GM19193 (cell line): ENCODE results near the gene DDX25.

Source experiments
- POLR2A ChIP-seq: IDR thresholded peaks from 4 replicates; pipeline ENCODE4 v1.6.1; 2011; ENCODE audit not compliant: insufficient read depth, insufficient read length; ENCODE audit errors: extremely low read depth

The DDX25 gene

DNA sequence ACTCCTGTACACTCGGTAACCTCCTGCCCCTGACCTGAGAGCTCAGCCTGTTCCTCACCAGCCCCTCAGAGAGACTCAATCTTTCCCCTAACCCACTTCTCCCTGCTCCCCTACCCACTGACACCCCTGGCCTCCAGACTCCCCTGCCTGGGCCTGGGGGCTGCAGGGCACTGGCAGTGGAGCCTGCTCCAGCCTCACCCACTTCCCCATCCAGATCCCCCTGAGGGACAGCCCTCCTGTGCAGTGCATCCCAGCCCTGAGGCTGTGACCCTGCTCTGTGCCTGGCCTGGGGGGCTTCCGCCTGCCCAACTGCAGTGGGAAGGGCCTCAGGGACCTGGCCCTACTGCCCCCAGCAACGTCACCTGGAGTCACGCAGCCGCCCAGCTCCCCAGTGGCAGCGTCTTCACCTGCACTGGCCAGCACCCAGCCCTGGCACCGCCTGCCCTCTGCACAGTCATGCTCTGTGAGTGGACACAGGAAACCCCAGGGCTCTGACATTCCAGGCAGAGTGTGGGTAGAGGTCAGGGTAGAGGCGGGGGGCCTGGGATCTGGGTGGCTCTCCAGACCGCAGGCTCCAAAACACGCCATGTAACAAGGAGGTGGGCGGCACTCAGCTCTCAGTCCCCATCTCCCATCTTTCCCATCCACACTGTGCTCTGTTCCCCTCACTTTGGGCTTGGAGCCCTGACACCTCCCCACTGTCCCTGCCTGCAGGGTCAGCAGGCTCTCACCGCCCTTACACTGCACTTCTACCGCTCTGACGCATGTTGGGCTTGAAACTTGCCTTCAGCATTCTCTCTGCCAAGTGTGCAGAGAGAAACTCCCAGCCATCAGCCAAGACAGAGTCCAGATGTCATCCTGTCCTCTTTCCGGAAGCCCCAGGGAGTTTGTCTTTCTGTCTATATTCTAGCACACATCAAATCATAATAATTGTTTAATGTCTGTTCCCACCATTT is 46.7 kb downstream of the DDX25 start:
- TF ChIP-seq POLR2A, result no peak

DNA sequence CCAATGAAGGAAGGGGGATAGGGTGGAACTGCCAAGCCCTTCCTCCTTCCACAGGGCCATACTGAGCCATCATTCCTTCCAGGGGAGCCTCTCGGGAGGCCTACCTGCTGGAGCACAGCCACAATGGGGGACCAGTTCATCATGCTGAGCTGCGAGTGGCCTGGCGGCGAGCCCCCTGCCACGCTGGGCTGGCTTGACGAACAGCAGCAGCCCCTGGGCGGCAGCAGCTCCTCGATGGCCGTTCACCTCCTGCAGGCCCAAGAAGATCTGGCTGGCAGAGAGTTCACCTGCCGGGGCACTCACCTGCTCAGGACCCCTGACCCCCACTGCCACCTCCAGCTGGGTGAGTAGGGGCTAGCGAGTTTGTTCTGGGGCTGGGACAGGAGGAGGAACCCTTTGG is 47.4 kb downstream of the DDX25 start:
- no peak for TF ChIP-seq POLR2A

DNA sequence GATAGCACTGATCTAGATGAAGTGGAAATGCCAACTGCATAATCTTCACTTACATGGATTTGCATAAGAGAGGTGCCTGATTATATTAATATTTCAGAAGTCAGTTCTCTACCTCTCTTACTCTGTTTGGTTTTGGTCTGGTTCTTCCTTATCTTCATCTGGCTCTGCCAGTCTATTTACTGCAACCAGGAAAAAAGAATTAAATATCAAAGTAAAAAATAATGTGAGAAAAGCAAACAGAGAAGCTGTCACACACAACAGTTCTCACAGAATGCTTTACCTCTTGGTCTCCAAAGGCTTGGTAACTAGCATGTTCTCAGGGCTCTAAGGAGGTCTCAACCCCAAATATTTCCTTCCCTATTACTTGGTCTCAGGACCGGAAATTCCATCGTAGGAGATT is 48.3 kb downstream of the DDX25 start:
- no peak for TF ChIP-seq POLR2A

DNA sequence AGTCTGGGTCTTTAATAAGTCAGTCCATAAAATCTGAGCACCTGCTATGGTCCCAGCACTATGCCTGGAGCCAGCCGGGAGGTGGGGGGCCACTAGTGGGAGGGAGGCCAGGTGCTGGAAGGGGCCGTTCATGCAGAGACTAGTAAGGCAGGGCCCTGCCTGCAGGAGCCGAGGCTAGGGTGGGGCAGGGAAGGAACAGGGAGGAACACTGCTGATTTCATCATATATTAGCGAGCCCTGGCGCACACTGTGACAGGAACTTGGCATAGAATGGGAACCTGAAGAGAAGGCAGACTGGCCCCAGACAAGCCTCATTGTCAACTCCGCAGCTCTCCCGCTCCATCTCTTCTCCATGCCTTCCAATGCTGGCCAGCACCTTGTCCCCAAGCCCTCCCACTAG is 48.7 kb downstream of the DDX25 start:
- TF ChIP-seq POLR2A, result no peak

DNA sequence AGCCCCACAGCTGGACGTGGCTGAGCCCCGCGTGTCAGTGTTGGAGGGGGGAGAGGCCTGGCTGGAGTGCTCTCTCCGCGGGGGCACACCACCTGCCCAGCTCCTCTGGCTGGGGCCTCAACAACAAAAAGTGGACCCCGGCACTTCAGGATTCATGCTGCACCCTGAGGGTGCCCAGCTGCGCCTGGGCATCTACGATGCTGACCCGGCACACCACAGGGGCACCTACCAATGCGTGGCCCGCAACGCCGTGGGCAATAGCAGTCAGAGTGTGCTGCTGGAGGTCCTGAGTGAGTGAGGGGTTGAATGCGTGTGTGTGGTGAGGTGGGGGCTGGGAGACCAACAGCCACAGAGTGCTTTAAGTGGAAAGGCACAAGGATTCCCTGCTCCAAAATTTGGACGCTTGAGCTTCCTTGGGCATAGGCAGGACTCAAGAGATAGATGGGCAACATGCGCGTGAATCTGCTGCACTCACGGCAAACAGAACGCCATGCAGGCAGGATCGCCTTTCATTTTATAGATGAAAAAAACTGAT is 49.2 kb downstream of the DDX25 start:
- TF ChIP-seq POLR2A, result no peak

DNA sequence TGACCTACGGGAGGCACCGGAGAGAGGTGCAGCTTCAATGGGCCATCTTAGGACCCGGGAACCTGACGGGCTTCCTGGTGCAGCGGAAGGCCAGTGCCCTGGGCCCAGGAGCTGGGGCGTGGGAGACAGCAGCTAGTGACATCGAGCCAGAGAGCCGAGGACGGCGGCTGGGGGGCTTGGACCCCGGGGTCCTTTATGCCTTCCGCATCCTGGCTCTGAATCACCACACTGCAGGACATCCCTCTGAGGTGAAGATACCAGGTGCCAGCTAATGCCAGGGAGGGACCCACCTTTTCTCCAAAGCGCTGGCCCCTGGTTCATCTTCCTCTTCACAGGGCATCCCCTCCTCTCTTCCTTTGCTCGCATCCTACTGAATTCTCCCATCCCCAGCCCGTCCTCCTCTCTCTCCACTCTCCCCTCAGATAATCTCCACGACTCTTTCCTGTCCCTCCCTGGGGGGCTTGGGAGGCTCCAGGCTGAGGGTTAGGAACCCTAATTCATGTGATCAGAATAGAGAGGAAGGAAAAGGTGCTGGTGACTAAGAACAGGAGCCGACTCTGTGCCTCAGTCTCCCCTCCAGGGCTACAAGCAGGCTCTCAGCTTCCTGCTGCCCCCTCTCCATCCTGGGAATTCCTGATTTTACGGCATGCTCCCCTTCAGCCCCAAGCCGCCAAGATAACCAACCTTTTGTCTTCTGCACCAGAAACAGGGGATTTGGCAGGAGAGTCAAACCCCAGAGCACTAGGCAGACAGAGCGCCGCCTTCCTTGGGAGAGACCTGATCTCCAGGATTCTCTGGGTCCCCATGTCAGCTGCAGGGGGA is 50.0 kb downstream of the DDX25 start:
- no peak for TF ChIP-seq POLR2A

DNA sequence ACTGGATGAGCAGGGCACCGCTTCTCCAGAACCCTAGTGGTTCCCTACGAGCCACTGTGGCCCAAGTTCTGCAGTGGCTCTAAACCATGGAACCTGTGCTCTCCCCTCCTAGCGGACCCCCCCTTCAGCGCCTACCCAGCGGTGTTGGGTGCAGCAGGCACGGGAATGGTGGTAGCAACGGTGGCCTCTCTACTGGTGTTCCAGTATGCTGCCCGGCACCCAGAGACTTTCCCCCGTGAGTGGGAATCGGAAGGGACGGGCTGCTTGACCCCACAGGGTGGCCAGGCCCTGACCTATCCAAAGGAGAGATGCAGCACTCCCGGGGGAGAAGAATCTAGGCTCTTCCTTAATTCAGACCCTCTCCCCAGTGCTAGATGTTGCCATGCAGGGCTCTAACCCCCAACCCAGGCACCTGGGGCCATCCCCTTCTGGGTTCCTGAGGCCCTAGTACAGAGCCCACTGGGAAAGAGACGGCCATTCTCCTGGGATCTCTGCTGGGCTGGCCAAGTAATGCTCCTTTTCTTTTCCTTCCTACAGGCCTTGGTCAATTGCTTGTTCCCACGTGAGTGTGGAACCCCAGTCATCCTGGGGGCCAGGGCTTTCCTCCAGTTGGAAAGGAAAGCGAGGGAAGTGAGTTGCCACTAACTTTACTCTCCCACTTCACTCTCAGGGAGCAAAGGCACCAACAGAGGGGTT is 50.8 kb downstream of the DDX25 start:
- TF ChIP-seq POLR2A, result no peak

DNA sequence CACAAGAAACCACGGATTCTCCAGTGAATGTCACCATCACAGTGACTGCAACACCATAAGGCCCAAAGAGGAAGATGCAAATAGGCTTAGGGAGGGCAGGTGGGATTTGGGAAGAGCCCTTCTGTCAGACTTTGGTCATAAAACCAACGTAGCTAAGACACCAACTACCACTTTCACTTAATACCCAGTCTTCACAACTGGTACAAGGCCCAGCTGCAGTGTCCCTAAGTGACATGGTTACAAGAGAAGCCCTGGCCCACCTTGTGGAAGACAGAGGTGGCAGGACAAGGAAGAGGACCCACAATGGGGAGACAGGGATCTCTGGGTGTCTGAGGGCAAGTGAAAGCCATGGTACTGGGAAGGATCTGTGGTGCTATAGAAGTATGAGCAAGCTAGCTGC is 51.5 kb downstream of the DDX25 start:
- no peak for TF ChIP-seq POLR2A

DNA sequence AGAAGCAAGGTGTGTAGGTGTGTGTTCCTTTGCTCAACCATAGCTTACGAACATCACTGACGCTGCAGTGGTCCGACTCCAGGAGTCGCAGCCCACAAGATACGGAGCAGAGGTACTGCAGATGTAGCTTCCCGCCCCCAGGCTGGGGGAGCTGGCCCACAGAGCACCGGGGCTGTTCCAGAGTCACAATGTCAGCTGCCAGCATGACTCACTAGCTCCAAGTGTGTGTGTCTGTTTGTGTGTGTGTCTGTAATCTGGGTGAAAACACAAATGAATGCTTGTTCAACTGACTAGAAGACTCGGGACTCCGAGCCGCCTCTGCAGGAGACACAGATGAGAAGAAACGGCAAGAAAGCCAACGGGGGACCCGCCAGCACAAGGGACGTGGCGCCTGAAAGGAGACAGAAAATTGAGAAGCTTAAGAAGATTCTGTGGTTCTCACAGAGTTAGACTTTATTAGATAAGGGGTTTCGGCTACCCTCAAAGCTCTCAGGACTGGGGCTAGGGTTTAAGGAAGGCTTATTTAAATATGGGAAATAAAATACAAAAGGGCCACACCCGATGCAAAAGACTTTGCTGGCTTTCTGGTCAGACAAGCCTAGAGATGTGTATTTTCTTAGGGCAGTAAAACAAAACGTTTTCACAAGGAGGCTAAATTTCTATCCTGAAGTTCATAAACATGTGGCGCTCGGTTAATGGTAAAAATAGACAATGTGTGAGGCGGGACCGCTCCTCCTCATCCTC is 52.3 kb downstream of the DDX25 start:
- TF ChIP-seq POLR2A, result no peak

DNA sequence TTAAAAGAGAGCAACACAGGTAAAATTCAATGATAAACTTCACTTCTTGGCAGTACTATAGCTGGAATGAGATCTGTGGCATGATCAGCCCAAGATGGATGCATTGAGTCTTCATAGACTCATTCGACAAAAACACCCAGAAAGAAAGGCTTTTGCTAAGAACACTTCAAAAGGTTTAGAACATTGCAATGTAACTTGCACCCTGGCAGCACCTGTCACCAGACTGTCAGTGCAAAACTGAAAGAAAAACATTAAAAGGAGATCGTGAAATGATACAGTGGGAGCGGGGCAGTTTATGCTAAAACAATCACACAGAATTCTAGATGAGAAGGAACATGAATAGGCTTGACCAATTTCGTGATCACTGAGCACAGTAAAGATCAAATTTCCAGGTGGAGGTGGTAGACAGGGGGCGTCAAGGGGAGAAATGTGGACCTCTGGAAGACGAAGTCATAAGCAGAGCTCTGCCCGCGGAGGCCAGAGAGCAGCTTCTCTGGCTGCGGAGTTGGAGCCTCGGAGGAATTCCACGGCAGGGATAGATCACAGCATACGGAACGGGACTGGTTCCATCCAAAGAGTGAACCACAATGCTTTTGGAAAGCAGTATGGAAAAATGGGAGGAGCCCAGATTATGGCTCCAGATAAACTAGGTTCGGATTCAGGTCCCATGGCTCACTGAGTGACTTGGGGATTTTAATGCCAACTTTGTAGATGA is 53.5 kb downstream of the DDX25 start:
- no peak for TF ChIP-seq POLR2A

DNA sequence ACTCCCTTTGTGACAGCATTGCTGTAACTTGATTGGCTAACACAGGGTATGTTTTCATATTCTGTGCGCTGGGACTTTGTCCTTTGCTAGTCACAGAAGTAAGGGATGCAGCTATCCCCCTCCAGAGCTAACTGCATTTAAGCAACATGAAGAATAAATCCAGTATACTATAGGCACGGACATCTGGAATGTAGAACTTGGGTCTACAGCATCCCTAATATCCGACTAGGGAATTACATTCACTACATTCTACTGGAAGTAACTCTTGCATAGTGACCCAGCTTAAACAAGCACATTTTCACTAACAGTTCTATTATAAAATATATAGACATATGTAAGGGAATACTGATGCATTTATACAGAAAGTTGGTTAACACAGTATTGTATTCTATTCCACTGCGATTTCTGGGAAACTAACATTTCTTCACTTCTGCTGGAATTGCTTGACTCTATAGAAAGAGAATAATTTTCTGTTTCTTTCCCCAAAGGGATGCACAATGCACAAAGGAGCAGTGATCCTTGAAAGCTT is 54.6 kb downstream of the DDX25 start:
- TF ChIP-seq POLR2A, result no peak

DNA sequence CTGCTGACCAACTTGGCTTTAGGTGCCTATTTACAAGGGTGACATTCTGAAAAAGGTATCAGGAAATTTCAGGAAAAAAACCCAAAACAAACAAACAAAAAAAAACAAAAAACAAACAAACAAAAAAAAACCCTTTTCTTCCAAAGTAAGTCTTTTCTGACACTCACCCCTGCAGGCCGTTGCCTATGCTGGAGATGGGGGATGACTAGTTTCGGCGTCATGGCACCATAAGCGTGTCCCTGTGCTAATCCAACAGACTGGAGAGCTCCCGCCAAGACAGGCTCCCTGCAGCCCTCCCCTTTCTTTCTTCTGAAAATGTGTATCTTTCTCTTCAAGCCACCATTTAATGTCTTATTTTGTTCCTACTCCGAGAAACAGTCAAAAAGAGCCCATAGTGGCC is 55.2 kb downstream of the DDX25 start:
- no peak for TF ChIP-seq POLR2A

DNA sequence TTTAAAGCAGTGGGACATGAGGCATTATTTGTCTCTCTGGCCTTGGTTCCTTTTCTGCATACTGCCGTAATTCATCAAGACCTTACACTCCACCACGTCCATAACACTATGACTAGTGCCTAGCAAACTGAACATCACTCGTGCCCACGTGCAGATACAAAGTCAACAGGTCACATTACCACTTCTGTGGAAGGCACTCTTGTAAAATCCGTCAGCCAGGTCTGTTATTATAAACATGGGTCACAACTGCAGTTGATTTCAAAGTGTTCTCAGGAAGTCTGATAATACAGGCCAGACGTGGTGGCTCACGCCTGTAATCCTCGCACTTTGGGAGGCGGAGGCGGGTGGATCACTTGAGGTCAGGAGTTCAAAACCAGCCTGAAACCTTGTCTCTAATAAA is 55.6 kb downstream of the DDX25 start:
- no peak for TF ChIP-seq POLR2A

DNA sequence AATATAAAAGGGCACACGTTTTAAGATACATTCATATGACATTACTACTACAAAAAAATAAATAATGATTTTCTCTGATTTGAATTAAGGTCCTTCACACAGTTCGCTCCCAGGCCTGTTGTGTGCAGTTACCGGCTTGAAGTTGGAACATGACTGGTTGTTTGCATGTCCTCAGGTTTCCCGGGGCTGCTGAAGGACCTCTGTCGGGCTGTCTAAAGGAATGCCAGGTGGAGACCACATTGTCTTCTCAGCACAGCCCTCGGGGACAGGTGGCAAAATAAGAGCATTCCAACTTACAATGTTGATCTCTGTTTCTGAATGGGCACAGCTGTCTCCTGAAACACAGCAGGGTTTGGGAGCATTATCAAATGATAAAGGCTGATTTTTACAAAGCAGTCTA is 56.5 kb downstream of the DDX25 start:
- no peak for TF ChIP-seq POLR2A

DNA sequence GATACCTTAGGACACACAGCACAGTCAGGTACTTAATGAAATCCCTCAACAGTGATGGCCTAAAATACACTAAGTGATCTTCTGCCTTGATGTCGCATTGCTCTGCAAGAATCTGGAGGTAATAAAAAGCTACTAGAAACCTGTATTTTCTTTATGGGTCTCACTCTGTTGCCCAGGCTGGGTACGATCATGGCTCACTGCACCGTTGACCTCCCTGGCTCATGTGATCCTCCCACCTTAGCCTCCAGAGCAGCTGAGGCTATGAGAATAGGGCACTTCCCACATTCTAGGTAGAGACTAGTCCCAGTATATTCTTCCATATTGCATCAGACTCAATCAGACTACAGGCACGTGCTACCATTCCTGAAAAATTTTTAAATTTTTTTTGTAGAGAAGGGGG is 63.2 kb downstream of the DDX25 start:
- TF ChIP-seq POLR2A, result no peak
